Measurements from ENCODE around the gene MYO7B.

- no peak for TF ChIP-seq CTCF (IDR thresholded peaks at IDR 0.05)
- TF ChIP-seq EP300 (IDR thresholded peaks at IDR 0.05), result no peak
- no peak for TF ChIP-seq POLR2A (IDR thresholded peaks at IDR 0.05)
Observed at GRCh38 chr2:127551221-127551930, 15.9 kb downstream of the MYO7B start.

Measured in tibial nerve (tissue), 4 donors.